GM18511 (cell line): Measurements from ENCODE around the gene HOXA13.

Experiments
- ATAC-seq: cut with Tn5 transposase; IDR thresholded peaks from one replicate; pipeline ENCODE4 v1.9.1; 2021; ENCODE audit warnings: mild to moderate bottlenecking, moderate library complexity; ENCODE audit not compliant: unreplicated experiment

The HOXA13 gene

GRCh38 chr7:27160546-27161213, 39.2 kb downstream of the HOXA13 start:
- peak; percentile 73 for ATAC-seq

GRCh38 chr7:27160145-27160545, 39.7 kb downstream of the HOXA13 start:
- ATAC-seq, result peak; percentile 22

- ATAC-seq, result no peak
Observed at GRCh38 chr7:27159266-27160144, 40.4 kb downstream of the HOXA13 start.

GRCh38 chr7:27158436-27159265, 41.2 kb downstream of the HOXA13 start:
- no peak for ATAC-seq

- ATAC-seq, result no peak
Observed at GRCh38 chr7:27157702-27158431, 42.0 kb downstream of the HOXA13 start.

GRCh38 chr7:27156916-27157701, 42.8 kb downstream of the HOXA13 start:
- ATAC-seq, result no peak

GRCh38 chr7:27156508-27156898, 43.4 kb downstream of the HOXA13 start, which contains the start of gene HOXA7:
HOXA7 (minus strand) TSS chr7:27156675; CDS start chr7:27156545, 130 bp downstream.
- ATAC-seq, result no peak

GRCh38 chr7:27155816-27156507, 43.9 kb downstream of the HOXA13 start:
- ATAC-seq, result no peak

- no peak for ATAC-seq
Observed at GRCh38 chr7:27154901-27155815, 44.7 kb downstream of the HOXA13 start.

GRCh38 chr7:27154369-27154768, 45.5 kb downstream of the HOXA13 start:
- no peak for ATAC-seq

- no peak for ATAC-seq
Observed at GRCh38 chr7:27153526-27153925, 46.4 kb downstream of the HOXA13 start.

- no peak for ATAC-seq
Observed at GRCh38 chr7:27152816-27153442, 47.0 kb downstream of the HOXA13 start.

- no peak for ATAC-seq
Observed at GRCh38 chr7:27151931-27152815, 47.7 kb downstream of the HOXA13 start, which contains the start of gene HOXA3. HOXA3 (minus strand) TSS chr7:27152583; CDS start chr7:27110640, 41,943 bp downstream.

- no peak for ATAC-seq
Observed at GRCh38 chr7:27151341-27151930, 48.5 kb downstream of the HOXA13 start.

- peak; percentile 82 for ATAC-seq
Observed at GRCh38 chr7:27150568-27151340, 49.1 kb downstream of the HOXA13 start.
